AG09319 (cell line): Measurements from ENCODE around the gene RGL1.

Experiments used
- DNase-seq: peaks from one replicate; pipeline ENCODE4 v3.0.0-alpha.2; 2010; ENCODE audit warnings: low read depth; ENCODE audit errors: extremely low read depth
- TF ChIP-seq, protein P1 (sequence below): IDR thresholded peaks from 2 replicates; pipeline ENCODE4 v1.5.1; 2011; ENCODE audit warnings: low read depth, mild to moderate bottlenecking, inconsistent platforms, low read length, moderate library complexity

Gene RGL1

DNA sequence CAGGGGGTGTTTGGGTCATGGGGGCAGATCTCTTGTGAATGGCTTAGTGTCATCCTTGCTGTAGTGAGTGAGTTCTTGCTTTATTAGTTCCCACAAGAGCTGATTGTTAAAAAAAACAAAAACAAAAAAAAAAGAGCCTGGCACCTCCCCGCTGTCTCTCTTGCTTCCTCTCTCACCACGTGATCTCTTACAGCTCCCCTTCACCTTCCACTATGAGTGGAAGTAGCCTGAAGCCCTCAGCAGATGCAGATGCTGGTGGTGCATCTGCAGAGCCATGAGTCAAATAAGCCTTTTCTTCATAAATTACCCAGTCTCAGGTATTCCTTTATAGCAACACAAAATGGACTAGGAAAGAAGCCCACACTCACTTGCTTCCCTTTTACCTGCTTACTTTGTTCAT, 17.2 kb upstream of the RGL1 start:
- no peak for DNase-seq
- TF ChIP-seq, protein P1, sequence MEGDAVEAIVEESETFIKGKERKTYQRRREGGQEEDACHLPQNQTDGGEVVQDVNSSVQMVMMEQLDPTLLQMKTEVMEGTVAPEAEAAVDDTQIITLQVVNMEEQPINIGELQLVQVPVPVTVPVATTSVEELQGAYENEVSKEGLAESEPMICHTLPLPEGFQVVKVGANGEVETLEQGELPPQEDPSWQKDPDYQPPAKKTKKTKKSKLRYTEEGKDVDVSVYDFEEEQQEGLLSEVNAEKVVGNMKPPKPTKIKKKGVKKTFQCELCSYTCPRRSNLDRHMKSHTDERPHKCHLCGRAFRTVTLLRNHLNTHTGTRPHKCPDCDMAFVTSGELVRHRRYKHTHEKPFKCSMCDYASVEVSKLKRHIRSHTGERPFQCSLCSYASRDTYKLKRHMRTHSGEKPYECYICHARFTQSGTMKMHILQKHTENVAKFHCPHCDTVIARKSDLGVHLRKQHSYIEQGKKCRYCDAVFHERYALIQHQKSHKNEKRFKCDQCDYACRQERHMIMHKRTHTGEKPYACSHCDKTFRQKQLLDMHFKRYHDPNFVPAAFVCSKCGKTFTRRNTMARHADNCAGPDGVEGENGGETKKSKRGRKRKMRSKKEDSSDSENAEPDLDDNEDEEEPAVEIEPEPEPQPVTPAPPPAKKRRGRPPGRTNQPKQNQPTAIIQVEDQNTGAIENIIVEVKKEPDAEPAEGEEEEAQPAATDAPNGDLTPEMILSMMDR, result no peak

DNA sequence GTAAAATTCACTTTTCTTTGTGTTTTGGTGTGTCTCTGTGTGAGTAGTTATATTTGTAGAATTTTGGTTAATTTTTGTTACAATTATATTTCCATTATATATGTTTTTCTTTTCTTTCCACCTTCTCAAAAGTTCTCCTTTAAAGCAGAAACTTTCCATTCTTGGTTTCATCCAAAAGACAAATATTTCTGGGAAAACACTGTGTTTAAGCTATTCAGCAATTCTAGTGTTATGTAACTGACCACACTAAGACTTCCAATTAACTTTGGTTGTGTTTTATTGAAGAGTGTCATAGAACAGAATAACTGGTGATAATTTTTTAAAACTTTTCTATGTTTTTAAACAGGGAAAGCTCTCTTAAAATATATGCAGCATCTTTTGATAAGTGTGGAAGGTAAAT, 13.6 kb upstream of the RGL1 start:
- DNase-seq, result no peak
- TF ChIP-seq, protein P1, result no peak

DNA sequence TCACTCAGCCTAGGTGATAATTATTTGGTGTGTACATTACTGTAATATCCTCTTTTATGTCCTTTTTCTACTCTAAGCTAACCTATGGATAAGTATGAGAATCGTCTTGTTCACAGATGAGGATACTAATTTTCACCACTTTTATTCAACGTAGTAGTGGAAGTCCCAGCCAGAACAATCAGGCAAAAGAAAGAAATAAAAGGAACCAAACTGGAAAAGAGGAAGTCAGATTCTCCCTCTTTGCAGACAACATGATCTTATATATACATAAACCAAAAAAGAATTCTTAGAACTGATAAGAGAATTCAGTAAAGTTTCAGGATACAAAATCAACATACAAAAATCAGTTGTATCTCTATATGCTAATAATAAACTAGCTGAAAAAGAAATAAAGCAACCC, 12.6 kb upstream of the RGL1 start:
- TF ChIP-seq, protein P1, result no peak
- no peak for DNase-seq

DNA sequence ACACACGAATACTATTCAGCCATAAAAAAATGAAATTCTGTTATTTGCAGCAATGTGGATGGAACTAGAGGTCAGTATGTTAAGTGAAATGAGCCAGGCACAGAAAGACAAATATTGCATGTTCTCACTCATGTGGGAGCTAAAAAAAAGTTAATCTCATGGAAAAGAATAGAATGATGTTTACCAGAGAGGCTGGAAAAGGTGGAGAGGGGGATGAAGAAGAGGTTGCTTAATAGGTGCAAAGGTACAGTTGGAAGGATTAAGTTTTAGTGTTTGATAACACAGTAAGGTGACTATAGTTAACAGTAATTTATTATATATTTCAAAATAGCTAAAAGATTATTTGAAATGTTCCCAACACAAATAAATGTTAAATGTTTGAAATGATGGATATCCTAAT, 10.8 kb upstream of the RGL1 start:
- DNase-seq, result no peak
- TF ChIP-seq, protein P1, result no peak

- no peak for DNase-seq
- TF ChIP-seq, protein P1, result no peak
Measured at GRCh38 chr1:183800449-183800848, 4.5 kb upstream of the RGL1 start.

DNA sequence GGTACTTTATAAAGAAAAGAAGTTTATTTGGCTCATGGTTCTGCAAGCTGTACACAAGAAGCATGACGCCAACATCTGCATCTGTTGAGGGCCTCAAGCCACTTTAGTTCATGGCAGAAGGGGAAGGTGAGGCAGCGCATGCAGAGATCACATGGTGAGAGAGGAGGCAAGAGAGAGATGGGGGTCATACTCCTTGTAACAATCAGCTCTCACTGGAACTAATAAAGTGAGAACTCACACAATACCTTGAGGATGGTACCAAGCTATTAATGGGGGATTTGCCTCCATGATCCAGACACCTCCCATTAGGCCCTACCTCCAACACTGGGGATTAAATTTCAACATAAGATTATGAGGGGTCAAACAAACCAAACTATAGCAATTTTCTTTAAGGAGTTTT, 3.3 kb upstream of the RGL1 start:
- DNase-seq, result no peak
- TF ChIP-seq, protein P1, result no peak

- no peak for DNase-seq
Measured at GRCh38 chr1:183804387-183804786, 533 bp upstream of the RGL1 start.

More at GRCh38 chr1:183804387-183804786, 533 bp upstream of the RGL1 start:
- TF ChIP-seq, protein P1, result no peak
